ENCODE measurements around the gene MCM10.

DNA sequence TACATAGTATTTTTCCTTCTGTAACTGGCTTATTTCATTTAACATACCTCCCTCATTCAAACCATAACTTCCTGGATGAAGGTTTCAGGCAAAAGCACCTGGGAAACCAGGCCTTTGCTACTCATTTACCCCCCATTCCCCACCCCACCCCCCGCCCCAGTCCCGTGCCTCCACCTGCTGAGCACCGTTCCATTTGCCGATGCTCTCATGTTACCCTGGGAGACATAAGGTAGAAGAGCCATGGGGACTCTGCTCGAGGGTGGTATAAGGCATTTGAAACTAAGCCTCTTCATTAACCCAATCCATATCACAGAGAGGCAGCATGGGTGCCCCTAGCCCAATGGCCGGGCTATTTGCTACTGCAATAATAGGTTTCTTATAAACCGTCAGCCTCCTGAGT is 22.2 kb upstream of the MCM10 start:
- TF ChIP-seq, protein P1, sequence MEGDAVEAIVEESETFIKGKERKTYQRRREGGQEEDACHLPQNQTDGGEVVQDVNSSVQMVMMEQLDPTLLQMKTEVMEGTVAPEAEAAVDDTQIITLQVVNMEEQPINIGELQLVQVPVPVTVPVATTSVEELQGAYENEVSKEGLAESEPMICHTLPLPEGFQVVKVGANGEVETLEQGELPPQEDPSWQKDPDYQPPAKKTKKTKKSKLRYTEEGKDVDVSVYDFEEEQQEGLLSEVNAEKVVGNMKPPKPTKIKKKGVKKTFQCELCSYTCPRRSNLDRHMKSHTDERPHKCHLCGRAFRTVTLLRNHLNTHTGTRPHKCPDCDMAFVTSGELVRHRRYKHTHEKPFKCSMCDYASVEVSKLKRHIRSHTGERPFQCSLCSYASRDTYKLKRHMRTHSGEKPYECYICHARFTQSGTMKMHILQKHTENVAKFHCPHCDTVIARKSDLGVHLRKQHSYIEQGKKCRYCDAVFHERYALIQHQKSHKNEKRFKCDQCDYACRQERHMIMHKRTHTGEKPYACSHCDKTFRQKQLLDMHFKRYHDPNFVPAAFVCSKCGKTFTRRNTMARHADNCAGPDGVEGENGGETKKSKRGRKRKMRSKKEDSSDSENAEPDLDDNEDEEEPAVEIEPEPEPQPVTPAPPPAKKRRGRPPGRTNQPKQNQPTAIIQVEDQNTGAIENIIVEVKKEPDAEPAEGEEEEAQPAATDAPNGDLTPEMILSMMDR (conservative IDR thresholded peaks at IDR 0.05), result no peak
- TF ChIP-seq EZH2 (IDR thresholded peaks at IDR 0.05; ENCODE audit: low read depth), result no peak
